22Rv1 (cell line): ENCODE results near the gene PHOSPHO2.
"Not testable (repeated sequence)": the region's sequence is repeated elsewhere in the genome, so short reads cannot be mapped to it uniquely, and the experiment has no call there.

ENCODE experiments used
- H3K27ac ChIP-seq: fragments of 450-650 bp; 2 replicates; pipeline ENCODE4 v1.5.1; 2017
- ZFX ChIP-seq: fragments of 450-650 bp; IDR thresholded peaks from 2 replicates; pipeline ENCODE4 v1.6.1; 2017; ENCODE audit warnings: antibody characterized with exemption, borderline replicate concordance
- TF ChIP-seq, protein P1 (sequence below): fragments of 450-650 bp; IDR thresholded peaks from 2 replicates; pipeline ENCODE4 v1.5.1; 2017; ENCODE audit warnings: mild to moderate bottlenecking

Gene PHOSPHO2

DNA sequence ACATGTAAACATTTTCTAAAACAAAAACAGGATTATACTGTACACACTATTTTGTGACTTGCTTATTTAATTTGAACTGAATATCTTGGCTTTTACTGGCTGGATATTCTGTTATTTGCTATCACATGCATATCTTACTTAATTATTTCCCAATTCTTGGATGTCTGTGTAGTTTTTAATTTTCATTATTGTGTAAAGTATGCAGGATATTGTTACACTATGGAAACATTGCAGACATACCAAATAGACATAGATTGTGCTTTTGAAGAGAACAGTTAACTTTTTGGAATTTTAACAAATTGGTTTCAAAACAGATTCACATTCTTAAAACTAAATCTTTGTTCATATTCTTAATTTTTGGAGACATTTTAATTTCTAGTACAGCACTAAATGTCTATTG lies 2.1 kb downstream of the PHOSPHO2 start:
- H3K27ac ChIP-seq, result no peak overlapping the region
- TF ChIP-seq, protein P1, sequence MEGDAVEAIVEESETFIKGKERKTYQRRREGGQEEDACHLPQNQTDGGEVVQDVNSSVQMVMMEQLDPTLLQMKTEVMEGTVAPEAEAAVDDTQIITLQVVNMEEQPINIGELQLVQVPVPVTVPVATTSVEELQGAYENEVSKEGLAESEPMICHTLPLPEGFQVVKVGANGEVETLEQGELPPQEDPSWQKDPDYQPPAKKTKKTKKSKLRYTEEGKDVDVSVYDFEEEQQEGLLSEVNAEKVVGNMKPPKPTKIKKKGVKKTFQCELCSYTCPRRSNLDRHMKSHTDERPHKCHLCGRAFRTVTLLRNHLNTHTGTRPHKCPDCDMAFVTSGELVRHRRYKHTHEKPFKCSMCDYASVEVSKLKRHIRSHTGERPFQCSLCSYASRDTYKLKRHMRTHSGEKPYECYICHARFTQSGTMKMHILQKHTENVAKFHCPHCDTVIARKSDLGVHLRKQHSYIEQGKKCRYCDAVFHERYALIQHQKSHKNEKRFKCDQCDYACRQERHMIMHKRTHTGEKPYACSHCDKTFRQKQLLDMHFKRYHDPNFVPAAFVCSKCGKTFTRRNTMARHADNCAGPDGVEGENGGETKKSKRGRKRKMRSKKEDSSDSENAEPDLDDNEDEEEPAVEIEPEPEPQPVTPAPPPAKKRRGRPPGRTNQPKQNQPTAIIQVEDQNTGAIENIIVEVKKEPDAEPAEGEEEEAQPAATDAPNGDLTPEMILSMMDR, result no peak
- TF ChIP-seq ZFX, result no peak

DNA sequence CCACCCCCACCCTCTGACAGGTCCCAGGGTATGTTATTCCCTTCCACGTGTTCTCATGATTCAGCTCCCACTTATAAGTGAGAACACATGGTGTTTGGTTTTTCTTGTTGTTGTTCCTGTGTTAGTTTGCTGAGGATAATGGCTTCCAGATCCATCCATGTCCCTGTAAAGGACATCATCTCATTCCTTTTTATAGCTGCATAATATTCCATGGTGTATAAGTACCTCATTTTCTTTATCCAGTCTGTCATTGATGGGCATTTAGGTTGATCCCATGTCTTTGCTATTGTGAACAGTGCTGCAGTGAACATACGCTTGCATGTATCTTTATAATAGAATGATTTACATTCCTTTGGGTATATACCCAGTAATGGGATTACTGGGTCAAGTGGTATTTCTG lies 4.9 kb downstream of the PHOSPHO2 start:
- H3K27ac ChIP-seq, result not testable (repeated sequence)

DNA sequence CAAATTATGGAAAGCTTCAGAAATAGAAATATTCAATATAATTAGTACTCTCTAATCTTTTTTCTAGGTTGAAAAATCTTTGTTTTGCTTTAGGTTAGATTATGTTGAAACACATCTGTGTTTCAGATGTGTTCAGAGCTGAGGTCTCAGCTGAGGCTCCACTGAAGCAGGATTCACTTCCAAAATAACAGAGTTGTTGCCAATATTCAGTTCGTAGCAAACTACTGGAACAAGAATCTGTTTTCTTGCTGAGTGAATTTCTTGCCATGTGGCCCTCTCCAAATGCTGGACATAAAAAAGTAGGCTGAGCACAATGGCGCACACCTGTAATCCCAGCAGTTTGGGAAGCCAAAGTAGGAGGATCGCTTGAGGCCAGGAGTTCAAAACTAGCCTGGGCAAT lies 8.7 kb downstream of the PHOSPHO2 start:
- H3K27ac ChIP-seq, result no peak overlapping the region
- TF ChIP-seq, protein P1, result no peak
- TF ChIP-seq ZFX, result no peak

DNA sequence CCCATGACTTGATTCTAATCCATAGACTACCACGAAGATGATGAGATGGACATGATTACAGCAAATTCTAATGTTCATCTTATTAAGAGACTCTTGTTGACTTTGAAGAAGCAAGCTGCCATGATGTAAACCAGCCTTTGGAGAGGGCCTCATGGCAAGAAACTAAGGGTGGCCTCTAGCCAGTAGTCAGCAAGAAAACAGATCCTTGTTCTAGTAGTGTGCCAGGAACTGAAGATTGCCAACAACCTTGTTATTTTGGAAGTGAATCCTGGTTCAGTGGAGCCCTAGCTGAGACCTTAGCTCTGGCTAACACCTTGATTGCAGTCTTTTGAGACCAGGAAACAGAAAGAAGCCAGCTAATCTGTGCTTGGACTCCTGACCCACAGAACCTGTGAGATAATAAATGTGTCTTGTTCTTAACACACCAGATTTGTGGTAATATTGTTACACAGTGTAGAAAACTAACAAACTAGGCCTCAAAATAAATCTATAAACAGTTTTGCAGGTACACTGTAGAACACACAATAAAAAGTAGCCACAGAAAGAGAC lies 10.0 kb downstream of the PHOSPHO2 start:
- no peak overlapping the region for H3K27ac ChIP-seq
- TF ChIP-seq ZFX, result no peak
- TF ChIP-seq, protein P1, result no peak

DNA sequence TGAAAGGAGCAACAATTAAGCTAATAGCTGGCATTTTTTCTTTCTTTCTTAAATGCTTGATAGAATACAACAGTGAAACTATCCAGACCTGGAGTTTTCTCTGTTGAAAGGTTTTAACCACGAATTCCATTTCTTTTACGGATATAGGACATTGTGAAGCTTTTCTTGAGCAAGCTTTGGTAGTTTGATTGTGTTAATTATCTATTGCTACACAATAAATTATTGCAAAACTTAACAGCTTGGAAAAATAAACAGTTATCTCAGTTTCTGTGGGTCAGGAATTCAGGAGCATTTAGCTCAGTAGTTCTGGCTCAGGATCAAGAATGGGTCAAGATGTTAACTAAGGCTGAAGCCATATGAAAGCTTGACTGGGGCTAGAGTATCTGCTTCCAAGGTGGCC lies 11.7 kb downstream of the PHOSPHO2 start:
- TF ChIP-seq ZFX, result no peak
- TF ChIP-seq, protein P1, result no peak
- H3K27ac ChIP-seq, result no peak overlapping the region

DNA sequence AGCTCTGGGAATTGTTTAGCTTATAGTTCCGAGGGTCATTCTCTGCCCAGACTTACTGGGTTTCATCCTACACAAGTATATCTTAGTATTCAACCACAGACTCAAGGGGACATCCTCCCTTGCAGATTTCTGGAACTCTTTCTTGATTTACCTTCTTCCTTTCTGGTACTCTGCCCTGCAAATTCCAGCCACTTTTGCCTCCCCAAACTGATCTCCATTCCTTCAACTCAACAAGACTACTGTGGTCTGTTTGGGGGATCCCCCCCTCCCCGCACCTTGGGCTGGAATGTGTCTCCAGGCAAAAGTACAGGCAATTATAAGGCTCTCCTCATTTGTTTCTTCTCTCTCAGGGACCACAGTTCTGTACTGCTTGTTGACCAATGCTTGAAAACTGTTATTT lies 13.4 kb downstream of the PHOSPHO2 start:
- H3K27ac ChIP-seq, result no peak overlapping the region
- TF ChIP-seq, protein P1, result no peak
- no peak for TF ChIP-seq ZFX

DNA sequence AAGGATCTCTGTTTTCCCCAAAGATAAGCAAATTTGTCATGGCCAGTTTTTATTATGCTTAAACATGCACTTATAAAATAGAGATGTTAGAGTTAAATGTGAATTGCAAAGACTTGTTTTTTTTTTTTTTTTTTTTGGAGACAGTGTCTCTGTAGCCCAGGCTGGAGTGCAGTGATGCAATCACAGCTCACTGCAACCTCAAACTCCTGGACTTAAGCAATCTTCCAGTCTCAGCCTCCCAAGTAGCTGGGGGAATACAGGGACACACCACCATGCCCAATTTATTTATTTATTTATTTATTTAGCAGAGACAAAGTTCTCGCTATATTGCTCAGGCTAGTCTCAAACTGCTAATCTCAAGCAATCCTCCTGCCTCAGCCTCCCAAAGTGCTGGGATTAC lies 15.1 kb downstream of the PHOSPHO2 start:
- no peak overlapping the region for H3K27ac ChIP-seq
- no peak for TF ChIP-seq ZFX
- TF ChIP-seq, protein P1, result no peak

DNA sequence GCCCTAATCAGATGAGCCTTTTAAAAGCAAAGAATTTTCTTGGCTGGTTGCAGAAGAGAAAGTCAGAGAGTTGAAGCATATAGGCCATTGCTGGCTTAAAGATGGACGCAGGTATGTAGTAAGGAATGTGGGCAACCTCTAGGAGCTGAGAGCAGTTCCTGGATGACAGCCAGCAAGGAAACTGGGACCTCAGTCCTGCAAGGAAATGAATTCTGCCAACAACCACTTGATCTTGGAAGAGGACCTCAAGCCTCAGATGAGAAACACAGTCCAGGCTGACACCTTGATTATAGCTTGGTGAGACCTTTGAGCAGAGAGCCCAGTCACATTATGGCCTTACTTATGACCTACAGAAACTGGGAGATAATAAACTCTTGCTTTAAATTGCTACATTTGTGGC lies 15.7 kb downstream of the PHOSPHO2 start:
- H3K27ac ChIP-seq, result no peak overlapping the region
- no peak for TF ChIP-seq ZFX
- TF ChIP-seq, protein P1, result no peak
